GM10266 (cell line): ENCODE measurements around the gene ANAPC13.

Experiments
- DNase-seq: peaks from one replicate; pipeline ENCODE4 v3.0.0; 2012; ENCODE audit errors: extremely low spot score
- TF ChIP-seq, protein P1 (sequence below): IDR thresholded peaks from 2 replicates; pipeline ENCODE4 v1.5.1; 2012; ENCODE audit warnings: mild to moderate bottlenecking, low read depth; ENCODE audit not compliant: control insufficient read depth, insufficient read depth; ENCODE audit errors: missing control alignments

Gene ANAPC13

DNA sequence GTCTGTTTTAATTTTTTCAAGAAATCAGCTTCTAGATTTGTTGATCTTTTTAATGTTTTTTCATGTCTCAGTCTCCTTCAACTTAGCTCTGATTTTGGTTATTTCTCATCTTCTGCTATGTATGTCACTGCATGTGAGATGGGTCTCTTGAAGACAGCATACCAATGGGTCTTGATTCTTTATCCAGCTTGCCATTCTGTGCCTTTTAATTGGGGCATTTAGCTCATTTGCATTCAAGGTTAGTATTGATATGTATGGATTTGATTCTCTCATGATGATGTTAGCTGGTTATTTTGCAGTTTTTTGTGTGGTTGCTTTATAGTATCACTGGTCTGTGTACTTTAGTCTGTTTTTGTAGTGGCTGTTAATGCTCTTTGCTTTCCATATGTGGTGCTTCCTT lies 39.5 kb upstream of the ANAPC13 start:
- no peak for DNase-seq
- TF ChIP-seq, protein P1, sequence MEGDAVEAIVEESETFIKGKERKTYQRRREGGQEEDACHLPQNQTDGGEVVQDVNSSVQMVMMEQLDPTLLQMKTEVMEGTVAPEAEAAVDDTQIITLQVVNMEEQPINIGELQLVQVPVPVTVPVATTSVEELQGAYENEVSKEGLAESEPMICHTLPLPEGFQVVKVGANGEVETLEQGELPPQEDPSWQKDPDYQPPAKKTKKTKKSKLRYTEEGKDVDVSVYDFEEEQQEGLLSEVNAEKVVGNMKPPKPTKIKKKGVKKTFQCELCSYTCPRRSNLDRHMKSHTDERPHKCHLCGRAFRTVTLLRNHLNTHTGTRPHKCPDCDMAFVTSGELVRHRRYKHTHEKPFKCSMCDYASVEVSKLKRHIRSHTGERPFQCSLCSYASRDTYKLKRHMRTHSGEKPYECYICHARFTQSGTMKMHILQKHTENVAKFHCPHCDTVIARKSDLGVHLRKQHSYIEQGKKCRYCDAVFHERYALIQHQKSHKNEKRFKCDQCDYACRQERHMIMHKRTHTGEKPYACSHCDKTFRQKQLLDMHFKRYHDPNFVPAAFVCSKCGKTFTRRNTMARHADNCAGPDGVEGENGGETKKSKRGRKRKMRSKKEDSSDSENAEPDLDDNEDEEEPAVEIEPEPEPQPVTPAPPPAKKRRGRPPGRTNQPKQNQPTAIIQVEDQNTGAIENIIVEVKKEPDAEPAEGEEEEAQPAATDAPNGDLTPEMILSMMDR: no peak

DNA sequence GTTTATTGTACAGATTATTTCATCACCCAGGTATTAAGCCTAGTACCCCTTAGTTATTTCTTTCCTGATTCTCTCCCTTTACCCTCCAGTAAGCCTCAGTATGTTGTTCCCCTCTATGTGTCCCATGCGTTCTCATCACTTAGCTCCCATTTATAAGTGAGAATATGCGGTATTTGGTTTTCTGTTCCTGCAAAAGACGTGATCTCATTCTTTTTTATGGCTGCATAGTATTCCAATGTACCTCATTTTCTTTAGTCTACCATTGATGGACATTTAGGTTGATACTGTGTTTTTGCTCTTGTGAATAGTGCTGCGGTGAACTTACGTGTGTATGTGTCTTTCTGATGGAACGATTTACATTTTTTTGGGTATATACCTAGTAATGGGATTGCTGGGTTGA lies 36.8 kb upstream of the ANAPC13 start:
- TF ChIP-seq, protein P1: no peak
- DNase-seq: no peak

DNA sequence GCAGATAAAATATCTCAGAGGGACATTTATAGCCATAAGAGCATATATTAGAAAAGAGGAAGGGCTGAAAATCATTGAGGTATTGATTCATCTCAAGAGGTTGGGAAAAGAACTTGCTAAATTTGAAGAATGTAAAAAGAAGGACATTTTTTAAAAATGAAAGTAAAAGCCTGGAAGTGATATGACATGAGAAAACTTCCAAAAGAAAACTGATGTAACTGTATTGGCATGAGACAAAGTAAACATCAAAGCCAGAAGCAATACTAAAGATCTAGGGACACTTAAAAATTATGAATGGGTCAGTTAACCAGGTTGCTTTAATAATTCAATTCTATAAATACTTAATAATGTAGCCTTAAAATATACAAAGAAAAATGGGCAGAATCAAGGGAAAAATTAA lies 32.0 kb upstream of the ANAPC13 start:
- TF ChIP-seq, protein P1: no peak

DNA sequence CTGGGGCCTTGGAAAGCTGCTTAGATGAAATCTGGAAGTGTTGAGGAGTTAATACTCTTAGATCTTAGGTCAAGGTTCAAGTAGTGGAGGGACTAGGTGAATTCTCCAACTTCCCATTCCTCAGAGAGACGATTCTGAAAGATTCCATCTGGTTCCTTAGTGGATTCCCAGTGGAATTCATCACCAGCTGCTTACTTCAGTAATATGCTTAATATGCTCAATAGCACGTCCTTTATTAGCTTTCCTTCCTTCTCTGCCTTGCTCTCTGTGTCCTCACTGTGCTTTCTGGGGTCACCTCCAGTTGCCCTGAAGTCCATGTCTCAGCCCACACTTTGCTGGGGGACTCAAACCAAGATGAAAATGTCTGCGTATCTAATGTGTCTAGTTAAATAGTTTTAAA lies 31.1 kb upstream of the ANAPC13 start:
- no peak for DNase-seq
- TF ChIP-seq, protein P1: no peak

More for the DNA sequence above, 32.0 kb upstream of the ANAPC13 start:
- no peak for DNase-seq

DNA sequence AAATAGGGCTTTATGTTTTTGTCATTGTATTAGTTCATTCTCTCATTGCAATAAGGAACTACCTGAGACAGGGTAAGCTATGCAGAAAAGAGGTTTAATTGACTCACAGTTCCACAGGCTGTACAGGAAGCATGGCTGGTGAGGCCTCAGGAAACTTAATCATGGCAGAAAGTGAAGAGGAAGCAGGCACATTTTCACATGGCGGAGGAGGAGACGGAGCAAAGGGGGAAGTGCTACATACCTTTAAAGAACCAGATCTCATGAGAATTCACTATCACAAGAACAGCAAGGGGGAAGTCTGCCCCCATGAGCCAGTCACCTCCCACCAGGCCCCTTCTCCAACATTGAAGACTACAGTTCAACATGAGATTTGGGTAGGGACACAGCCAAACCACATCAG lies 25.7 kb upstream of the ANAPC13 start:
- DNase-seq: no peak

DNA sequence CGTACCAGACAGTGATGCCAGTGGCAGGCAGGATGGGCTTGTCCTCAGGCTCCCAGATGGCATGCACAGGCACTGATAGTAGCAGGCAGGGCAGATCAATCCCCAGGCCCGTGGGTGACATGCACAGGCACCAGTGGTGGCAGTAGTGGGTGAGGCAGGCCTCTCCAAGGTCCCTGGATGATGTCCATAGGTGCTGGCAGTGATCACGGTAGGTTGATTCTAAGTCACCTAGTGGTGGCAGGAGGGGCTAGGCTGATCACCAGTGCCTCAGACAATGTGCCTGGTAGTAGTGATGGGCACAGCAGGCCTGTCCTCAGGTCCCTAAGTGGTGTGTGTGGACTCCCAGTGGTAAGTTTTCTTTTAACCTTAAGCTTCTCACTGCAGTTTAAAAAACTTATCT lies 19.7 kb upstream of the ANAPC13 start:
- TF ChIP-seq, protein P1: no peak
- DNase-seq: no peak

More for the DNA sequence above, 25.7 kb upstream of the ANAPC13 start:
- TF ChIP-seq, protein P1: no peak

DNA sequence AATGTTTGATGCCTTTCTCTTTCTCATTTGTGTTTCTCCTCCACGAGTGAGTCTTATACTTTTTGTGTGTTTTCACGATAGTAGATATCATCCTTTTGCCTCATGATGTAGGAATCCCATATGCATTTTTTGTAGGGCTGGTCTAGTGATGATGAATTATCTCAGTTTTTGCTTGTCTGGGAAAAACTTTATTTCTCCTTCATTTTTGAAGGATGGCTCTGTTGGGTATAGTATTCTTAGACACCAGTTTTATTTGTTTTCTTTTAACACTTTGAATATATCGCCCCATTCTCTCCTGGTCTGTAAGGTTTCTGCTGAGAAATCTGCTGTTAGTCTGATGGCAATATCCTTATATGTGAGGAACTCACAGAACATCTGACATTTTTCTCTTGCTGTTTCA lies 18.3 kb upstream of the ANAPC13 start:
- DNase-seq: no peak

More for the DNA sequence above, 18.3 kb upstream of the ANAPC13 start:
- TF ChIP-seq, protein P1: no peak
